ENCODE measurements around the gene ARHGEF4. TPM values are rescaled to one million over a fixed set of nuclear protein-coding genes. Genes with fewer than 3 reads are reported as not detected.

Gene ARHGEF4
- polyA plus RNA-seq, 3 donors, result 0.05 TPM; not detected in 2

DNA sequence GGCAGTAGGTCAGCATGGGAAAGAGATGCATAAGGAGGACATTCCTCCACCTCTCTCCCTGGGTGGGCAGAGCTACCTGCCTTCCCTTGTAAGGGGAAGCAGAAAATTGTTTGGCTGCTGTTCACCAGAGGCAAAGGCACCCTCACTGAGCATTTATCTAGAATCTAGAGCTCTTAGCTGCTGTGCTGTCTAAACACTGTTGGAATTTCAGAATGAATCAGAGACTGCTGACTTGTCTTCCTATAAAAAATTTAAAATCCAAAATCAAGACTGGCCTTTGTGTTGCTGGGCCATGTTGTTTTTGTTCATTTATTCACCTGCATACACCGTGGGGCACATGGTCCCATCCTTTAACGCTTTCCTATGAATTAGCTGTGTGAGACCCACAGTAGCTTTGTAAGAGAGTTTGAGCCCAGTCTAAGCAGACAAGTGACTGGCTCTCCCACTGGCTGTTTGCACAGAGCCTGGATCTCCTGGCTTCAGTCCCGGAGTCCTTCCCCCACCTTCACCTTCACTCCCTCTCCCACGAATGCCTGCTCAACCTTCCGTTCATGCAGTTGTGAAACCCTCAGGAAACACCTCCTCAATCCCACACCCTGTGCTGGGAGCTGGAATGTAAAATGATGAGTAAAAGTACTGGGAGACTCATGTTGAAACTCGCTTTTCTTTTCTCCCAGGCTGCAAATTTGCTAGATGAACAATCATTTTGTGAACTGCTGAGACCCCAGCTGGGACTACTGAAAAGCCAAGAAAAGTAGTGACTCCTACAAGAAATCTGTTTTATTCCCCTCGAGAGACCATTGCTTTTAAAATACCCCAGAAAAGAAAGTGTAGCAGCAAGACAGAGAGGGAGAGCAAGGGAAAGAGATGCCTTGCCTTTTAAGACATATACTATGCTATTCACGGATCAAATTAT, 180.4 kb downstream of the ARHGEF4 start:
- no peak for DNase-seq
- peaks cover 2% of the 10 kb centered on the region for H3K4me1 Mint-ChIP-seq
- Histone ChIP-seq H4K20me1 (ENCODE audit: insufficient read depth, low read length) (no peaks in the 10 kb centered on the region), H3K4me3 (replicated peaks in 1 of 3; ENCODE audit: low read depth in 2 of 3, low read length in 3 of 3) (no peak overlapping the region), H3K36me3 (replicated peaks in 1 of 2; ENCODE audit: control insufficient read depth in 1 of 2, insufficient read depth in 2 of 2, low read length in 2 of 2) (no peaks in the 10 kb centered on the region), H3K9ac (ENCODE audit: insufficient read depth, low read length, poor library complexity, severe bottlenecking) (no peak overlapping the region), H3K27ac (ENCODE audit: low read depth in 1 of 2, low read length in 2 of 2) (no peak overlapping the region), H3K27me3 (ENCODE audit: control insufficient read depth in 2 of 2, insufficient read depth in 2 of 2, low read length in 2 of 2) (no peaks in the 10 kb centered on the region), H3K9me3 (replicated peaks in 1 of 2; ENCODE audit: control insufficient read depth in 1 of 2, insufficient read depth in 1 of 2, low read length in 2 of 2) (no peaks in the 10 kb centered on the region), H3K4me2 (replicated peaks; ENCODE audit: extremely low read depth, low read length, poor library complexity, severe bottlenecking) (no peak overlapping the region), H2AFZ (ENCODE audit: insufficient read depth, low read depth, low read length, poor library complexity, severe bottlenecking) (no peak overlapping the region), H3K4me1 (ENCODE audit: control insufficient read depth in 1 of 2, insufficient read depth in 2 of 2, low read length in 2 of 2) (no peaks in the 10 kb centered on the region), H3K79me2 (ENCODE audit: insufficient read depth, low read length) (no peaks in the 10 kb centered on the region)
- TF ChIP-seq, protein P1, sequence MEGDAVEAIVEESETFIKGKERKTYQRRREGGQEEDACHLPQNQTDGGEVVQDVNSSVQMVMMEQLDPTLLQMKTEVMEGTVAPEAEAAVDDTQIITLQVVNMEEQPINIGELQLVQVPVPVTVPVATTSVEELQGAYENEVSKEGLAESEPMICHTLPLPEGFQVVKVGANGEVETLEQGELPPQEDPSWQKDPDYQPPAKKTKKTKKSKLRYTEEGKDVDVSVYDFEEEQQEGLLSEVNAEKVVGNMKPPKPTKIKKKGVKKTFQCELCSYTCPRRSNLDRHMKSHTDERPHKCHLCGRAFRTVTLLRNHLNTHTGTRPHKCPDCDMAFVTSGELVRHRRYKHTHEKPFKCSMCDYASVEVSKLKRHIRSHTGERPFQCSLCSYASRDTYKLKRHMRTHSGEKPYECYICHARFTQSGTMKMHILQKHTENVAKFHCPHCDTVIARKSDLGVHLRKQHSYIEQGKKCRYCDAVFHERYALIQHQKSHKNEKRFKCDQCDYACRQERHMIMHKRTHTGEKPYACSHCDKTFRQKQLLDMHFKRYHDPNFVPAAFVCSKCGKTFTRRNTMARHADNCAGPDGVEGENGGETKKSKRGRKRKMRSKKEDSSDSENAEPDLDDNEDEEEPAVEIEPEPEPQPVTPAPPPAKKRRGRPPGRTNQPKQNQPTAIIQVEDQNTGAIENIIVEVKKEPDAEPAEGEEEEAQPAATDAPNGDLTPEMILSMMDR (IDR thresholded peaks at IDR 0.05), result no peak
- peaks cover 8 to 26% (median 16%) of the 10 kb centered on the region in 3 donors for H3K27me3 Mint-ChIP-seq (ENCODE audit: low read depth in 3 of 3)
- H3K9me3 Mint-ChIP-seq, result peaks cover 0 to 5% (median 0%) of the 10 kb centered on the region in 7 donors
- no peak overlapping the region for H3K4me3 Mint-ChIP-seq
- intact Hi-C loops (cut with micrococcal nuclease), result no loop called here
- 90% methylated on average over 3 of the region's 8 CpGs for WGBS (ENCODE audit: insufficient coverage)
- H3K27ac Mint-ChIP-seq, result no peak overlapping the region
- H3K36me3 Mint-ChIP-seq, result no peaks in the 10 kb centered on the region

DNA sequence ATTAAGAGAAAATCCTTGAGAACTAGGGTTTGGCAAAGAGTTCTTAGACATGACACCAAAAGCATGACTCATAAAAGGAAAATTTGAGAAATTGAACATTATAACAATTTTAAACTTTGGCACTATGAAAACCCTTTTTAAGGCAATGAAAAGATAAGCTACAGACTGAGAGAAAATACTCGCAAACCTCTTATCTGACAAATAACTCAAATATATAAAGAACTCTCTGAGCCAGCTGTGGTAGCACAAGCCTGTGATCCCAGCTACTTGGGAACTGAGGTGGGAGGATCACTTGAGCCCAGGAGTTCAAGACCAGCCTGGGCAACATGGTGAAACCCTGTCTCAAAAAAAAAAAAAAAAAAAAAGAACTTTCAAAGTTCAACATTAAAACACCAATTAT, 186.0 kb downstream of the ARHGEF4 start:
- no peak for DNase-seq
- Histone ChIP-seq H3K9me3 (replicated peaks in 1 of 2; ENCODE audit: control insufficient read depth in 1 of 2, insufficient read depth in 1 of 2, low read length in 2 of 2) (peaks cover 3 to 4% of the 10 kb centered on the region in 2 donors), H3K36me3 (replicated peaks in 1 of 2; ENCODE audit: control insufficient read depth in 1 of 2, insufficient read depth in 2 of 2, low read length in 2 of 2) (no peaks in the 10 kb centered on the region), H3K4me2 (replicated peaks; ENCODE audit: extremely low read depth, low read length, poor library complexity, severe bottlenecking) (no peak overlapping the region), H2AFZ (ENCODE audit: insufficient read depth, low read depth, low read length, poor library complexity, severe bottlenecking) (no peak overlapping the region), H3K9ac (ENCODE audit: insufficient read depth, low read length, poor library complexity, severe bottlenecking) (no peak overlapping the region), H3K79me2 (ENCODE audit: insufficient read depth, low read length) (no peaks in the 10 kb centered on the region), H3K27me3 (ENCODE audit: control insufficient read depth in 2 of 2, insufficient read depth in 2 of 2, low read length in 2 of 2) (peaks cover 0 to 3% of the 10 kb centered on the region in 2 donors), H3K4me3 (replicated peaks in 1 of 3; ENCODE audit: low read depth in 2 of 3, low read length in 3 of 3) (no peak overlapping the region), H4K20me1 (ENCODE audit: insufficient read depth, low read length) (no peaks in the 10 kb centered on the region), H3K27ac (ENCODE audit: low read depth in 1 of 2, low read length in 2 of 2) (no peak overlapping the region), H3K4me1 (ENCODE audit: control insufficient read depth in 1 of 2, insufficient read depth in 2 of 2, low read length in 2 of 2) (no peaks in the 10 kb centered on the region)
- Mint-ChIP-seq H3K4me1 (no peaks in the 10 kb centered on the region), H3K4me3 (no peak overlapping the region), H3K27me3 (ENCODE audit: low read depth in 3 of 3) (peaks cover 8 to 28% (median 9%) of the 10 kb centered on the region in 3 donors), H3K36me3 (no peaks in the 10 kb centered on the region), H3K9me3 (peaks cover 3 to 12% (median 9%) of the 10 kb centered on the region in 7 donors), H3K27ac (no peak overlapping the region)
- intact Hi-C loops (cut with micrococcal nuclease), result no loop called here
- TF ChIP-seq, protein P1 (IDR thresholded peaks at IDR 0.05), result no peak
- no CpG with 5 or more reads among the region's 1 CpG for WGBS (ENCODE audit: insufficient coverage)

All from CD14-positive monocyte (primary cell).